H1 (cell line): ENCODE measurements around the gene ST6GALNAC3. TPM values are rescaled to one million over a fixed set of nuclear protein-coding genes. Genes with fewer than 3 reads are reported as not detected.

Experiments used
- CTCF ChIA-PET: fragments of 300-600 bp; sonication (Branson Sonifier 250); formaldehyde crosslinking; loops from one replicate; lab custom pipeline; 2021; ENCODE audit not compliant: partially characterized antibody; lab: Charles Lee
- POLR2A ChIA-PET: fragments of 300-600 bp; sonication (Branson Sonifier 250); formaldehyde crosslinking; loops from one replicate; lab custom pipeline; 2021; ENCODE audit warnings: inconsistent platforms; ENCODE audit not compliant: partially characterized antibody; lab: Charles Lee
- DNase-seq, 2 experiments: peaks; one replicate each; pipeline versions ENCODE4 v3.0.0 to v3.0.0-alpha.2; 2010 to 2022; ENCODE audit warnings: low spot score in 2 of 2, low read depth in 1 of 2, mixed read lengths in 1 of 2
- FAIRE-seq: peaks from 2 replicates; lab custom pipeline; 2011; peaks lifted over from hg19 to GRCh38; lab: Jason Lieb, UNC
- H2AFZ ChIP-seq: 2 replicates; pipeline ENCODE4 v1.8.1; 2012; ENCODE audit warnings: low read length, inconsistent platforms
- H2AK5ac ChIP-seq: 2 replicates; pipeline ENCODE4 v1.6.1; 2013; ENCODE audit warnings: low read depth, low read length
- H2BK120ac ChIP-seq: replicated peaks from 2 replicates; pipeline ENCODE3; 2013; ENCODE audit warnings: low read depth, low read length, inconsistent platforms
- H2BK12ac ChIP-seq: 2 replicates; pipeline ENCODE4 v1.6.1; 2013; ENCODE audit warnings: low read depth, low read length
- H2BK15ac ChIP-seq: 2 replicates; pipeline ENCODE4 v1.6.1; 2013; ENCODE audit warnings: low read length
- H2BK20ac ChIP-seq: 2 replicates; pipeline ENCODE4 v1.6.1; 2013; ENCODE audit warnings: low read length
- H2BK5ac ChIP-seq: 2 replicates; pipeline ENCODE4 v1.6.1; 2013; ENCODE audit warnings: low read depth, low read length
- H3K14ac ChIP-seq: 2 replicates; pipeline ENCODE4 v1.6.1; 2013; ENCODE audit warnings: inconsistent platforms; ENCODE audit not compliant: insufficient read length
- H3K18ac ChIP-seq: 2 replicates; pipeline ENCODE4 v1.6.1; 2013; ENCODE audit warnings: low read length; ENCODE audit errors: extremely low read depth
- H3K23ac ChIP-seq: 2 replicates; pipeline ENCODE4 v1.6.1; 2013; ENCODE audit warnings: inconsistent platforms; ENCODE audit not compliant: insufficient read length
- H3K23me2 ChIP-seq: 2 replicates; pipeline ENCODE4 v1.6.1; 2013; ENCODE audit warnings: low read depth, low read length
- H3K27ac ChIP-seq: 2 replicates; pipeline ENCODE4 v1.6.1; 2011; ENCODE audit warnings: low read depth, low read length, inconsistent platforms
- H3K27me3 ChIP-seq, 4 experiments: replicated peaks in 1 of 4; 1 replicate in 1 of 4; 2 replicates in 3 of 4; pipeline versions ENCODE4 v1.6.1 to v1.8.1; 2011 to 2013; ENCODE audit warnings: low read length in 3 of 4, mild to moderate bottlenecking in 3 of 4, inconsistent platforms in 2 of 4, mixed read lengths in 2 of 4, moderate library complexity in 1 of 4; ENCODE audit not compliant: control insufficient read depth in 3 of 4, insufficient read depth in 3 of 4; ENCODE audit errors: extremely low read depth in 1 of 4
- H3K36me3 ChIP-seq, 4 experiments: 2 replicates each; pipeline versions ENCODE4 v1.6.1 to v1.8.1; 2011 to 2013; ENCODE audit warnings: mild to moderate bottlenecking in 4 of 4, low read length in 3 of 4, moderate library complexity in 2 of 4, control low read depth in 1 of 4, inconsistent platforms in 1 of 4; ENCODE audit not compliant: insufficient read depth in 4 of 4, control insufficient read depth in 2 of 4
- H3K4ac ChIP-seq: replicated peaks from 2 replicates; pipeline ENCODE3; 2013; ENCODE audit warnings: low read length, low read depth, mixed read lengths, inconsistent platforms; ENCODE audit not compliant: insufficient read length
- H3K4me1 ChIP-seq, 4 experiments: replicated peaks in 1 of 4; 1 replicate in 1 of 4; 2 replicates in 3 of 4; pipeline versions ENCODE4 v1.6.1 to v1.8.1; 2011 to 2013; ENCODE audit warnings: low read length in 3 of 4, inconsistent platforms in 2 of 4, mixed read lengths in 1 of 4; ENCODE audit not compliant: insufficient read depth in 4 of 4, control insufficient read depth in 3 of 4
- H3K4me2 ChIP-seq, 2 experiments: 2 replicates each; pipeline versions ENCODE4 v1.6.1 to v1.8.1; 2011 to 2013; ENCODE audit warnings: low read depth in 2 of 2, low read length in 2 of 2, control low read depth in 1 of 2, inconsistent platforms in 1 of 2, mild to moderate bottlenecking in 1 of 2; ENCODE audit not compliant: insufficient read depth in 1 of 2
- H3K4me3 ChIP-seq, 4 experiments: fragments of 200-600, 300-600 bp in 1 of 4; sonication (generic), shearing (Covaris generic), sonication (Bioruptor Twin) in 1 of 4; 2 replicates each; pipeline versions ENCODE4 v1.5.1 to v1.8.1; 2011 to 2016; ENCODE audit warnings: low read length in 4 of 4, low read depth in 3 of 4, control low read depth in 2 of 4, inconsistent platforms in 2 of 4, mild to moderate bottlenecking in 2 of 4, mixed read lengths in 1 of 4, moderate library complexity in 1 of 4; ENCODE audit not compliant: insufficient read depth in 2 of 4; ENCODE audit errors: extremely low read depth in 1 of 4
- H3K56ac ChIP-seq: replicated peaks from 2 replicates; pipeline ENCODE3; 2013; ENCODE audit warnings: low read depth, mild to moderate bottlenecking, mixed read lengths, low read length, inconsistent platforms; ENCODE audit not compliant: insufficient read length
- H3K79me1 ChIP-seq: 2 replicates; pipeline ENCODE4 v1.6.1; 2013; ENCODE audit warnings: low read depth, low read length, control low read depth
- H3K79me2 ChIP-seq, 2 experiments: 2 replicates each; pipeline versions ENCODE4 v1.6.1 to v1.8.1; 2012 to 2013; ENCODE audit warnings: low read length in 2 of 2, mild to moderate bottlenecking in 2 of 2, inconsistent platforms in 1 of 2; ENCODE audit not compliant: insufficient read depth in 2 of 2, control insufficient read depth in 1 of 2
- H3K9ac ChIP-seq, 4 experiments: replicated peaks in 1 of 4; 1 replicate in 1 of 4; 2 replicates in 3 of 4; pipeline versions ENCODE4 v1.6.1 to v1.8.1; 2011 to 2013; ENCODE audit warnings: low read depth in 3 of 4, low read length in 3 of 4, control low read depth in 2 of 4, mild to moderate bottlenecking in 2 of 4, moderate library complexity in 2 of 4, inconsistent platforms in 1 of 4; ENCODE audit errors: extremely low read depth in 1 of 4
- H3K9me3 ChIP-seq, 2 experiments: 2 replicates each; pipeline versions ENCODE4 v1.6.1 to v1.8.1; 2012 to 2013; ENCODE audit warnings: mild to moderate bottlenecking in 2 of 2, moderate library complexity in 2 of 2, control low read depth in 1 of 2, inconsistent platforms in 1 of 2, low read depth in 1 of 2, low read length in 1 of 2, mixed read lengths in 1 of 2; ENCODE audit not compliant: insufficient read depth in 2 of 2
- H4K20me1 ChIP-seq, 2 experiments: replicated peaks in 1 of 2; 2 replicates each; pipeline versions ENCODE3 to v1.8.1; 2011 to 2013; ENCODE audit warnings: inconsistent platforms in 2 of 2, low read length in 2 of 2, mild to moderate bottlenecking in 1 of 2; ENCODE audit not compliant: insufficient read depth in 2 of 2, control insufficient read depth in 1 of 2
- H4K5ac ChIP-seq: 2 replicates; pipeline ENCODE4 v1.6.1; 2013; ENCODE audit warnings: low read length, low read depth, mixed read lengths, inconsistent platforms; ENCODE audit not compliant: insufficient read length
- H4K8ac ChIP-seq: 2 replicates; pipeline ENCODE4 v1.8.0; 2013; ENCODE audit warnings: mild to moderate bottlenecking, moderate library complexity, low read length, inconsistent platforms; ENCODE audit not compliant: insufficient read depth; ENCODE audit errors: extremely low read depth
- H4K91ac ChIP-seq: replicated peaks from 2 replicates; pipeline ENCODE3; 2013; ENCODE audit warnings: low read length, mixed read lengths, inconsistent platforms; ENCODE audit not compliant: insufficient read length
- ATF2 ChIP-seq: IDR thresholded peaks from 2 replicates; pipeline ENCODE4 v1.6.1; 2012; ENCODE audit warnings: low read length, inconsistent platforms
- ATF3 ChIP-seq: IDR thresholded peaks from 2 replicates; pipeline ENCODE4 v1.6.1; 2011; ENCODE audit warnings: low read depth, mild to moderate bottlenecking, low read length; ENCODE audit not compliant: insufficient read depth
- BACH1 ChIP-seq: IDR thresholded peaks from 2 replicates; pipeline ENCODE4 v1.6.1; 2012; ENCODE audit warnings: low read length, improper control_type of control experiment
- BCL11A ChIP-seq, 2 experiments: IDR thresholded peaks; one replicate each; pipeline ENCODE4 v1.6.1; 2011; ENCODE audit warnings: low read depth in 2 of 2, low read length in 2 of 2, mild to moderate bottlenecking in 2 of 2
- BRCA1 ChIP-seq: IDR thresholded peaks from 2 replicates; pipeline ENCODE4 v1.6.1; 2012; ENCODE audit warnings: low read depth, low read length, improper control_type of control experiment
- EZH2 ChIP-seq: fragments of 200-600 bp; sonication (generic); IDR thresholded peaks from 2 replicates; pipeline ENCODE4 v1.7.1; 2012; ENCODE audit warnings: low read depth, mild to moderate bottlenecking, moderate library complexity, low read length, inconsistent platforms; ENCODE audit not compliant: severe bottlenecking
- HDAC6 ChIP-seq: IDR thresholded peaks from one replicate; pipeline ENCODE4 v1.7.1; 2012; ENCODE audit warnings: low read depth, mild to moderate bottlenecking, inconsistent platforms, low read length, moderate library complexity
- JUND ChIP-seq: IDR thresholded peaks from 2 replicates; pipeline ENCODE4 v1.6.1; 2011; ENCODE audit warnings: mild to moderate bottlenecking, improper control_type of control experiment, low read length
- POLR2A ChIP-seq, 2 experiments: IDR thresholded peaks; 1 replicate in 1 of 2; 2 replicates in 1 of 2; pipeline ENCODE4 v1.6.1; 2011; ENCODE audit warnings: low read depth in 2 of 2, low read length in 2 of 2, mild to moderate bottlenecking in 2 of 2; ENCODE audit errors: control extremely low read depth in 1 of 2
- RFX5 ChIP-seq: IDR thresholded peaks from 2 replicates; pipeline ENCODE4 v1.6.1; 2011; ENCODE audit warnings: low read depth, low read length, improper control_type of control experiment, borderline replicate concordance
- SP2 ChIP-seq: IDR thresholded peaks from 2 replicates; pipeline ENCODE4 v1.6.1; 2012; ENCODE audit warnings: mild to moderate bottlenecking, low read length, inconsistent platforms
- TAF7 ChIP-seq: optimal IDR thresholded peaks from 2 replicates; pipeline ENCODE3; 2011; ENCODE audit warnings: low read depth, mild to moderate bottlenecking, inconsistent platforms, low read length, moderate library complexity, borderline replicate concordance
- WGBS, 2 experiments: shearing (Covaris generic) in 1 of 2; methylation state at CpG; one replicate each; pipeline versions ENCODE4 v1.1.6 to v1.1.7; 2013 to 2015; ENCODE audit warnings: low lambda C conversion rate in 2 of 2, mixed read lengths in 2 of 2, inconsistent platforms in 1 of 2, low coverage in 1 of 2, missing lambda C conversion rate in 1 of 2; ENCODE audit not compliant: insufficient replicate concordance in 2 of 2, insufficient coverage in 1 of 2, insufficient read length in 1 of 2; ENCODE audit errors: extremely low coverage in 1 of 2, missing lambda C conversion rate in 1 of 2; 5-methylcytosine and 5-hydroxymethylcytosine counted together
- polyA plus RNA-seq, 7 experiments: library from polyadenylated mRNA; depleted of rRNA in 3 of 7; stranded (reverse) in 5 of 7; unstranded in 2 of 7; fragments of >200 nt in 5 of 7; fragments of 200-250 nt in 2 of 7; gene quantifications; 1 replicate in 5 of 7; 2 replicates in 1 of 7; 4 replicates in 1 of 7; pipeline versions ENCODE4 v1.2.1 to v1.2.3, GENCODE V29; 2011 to 2013; ENCODE audit warnings: missing spikeins in 2 of 7, mixed read lengths in 2 of 7
- total RNA-seq: library from RNA; stranded (reverse); fragmentation: NEBNext Ultra II Directional; extraction: Animal tissue kit (Norgen Biotek cat#: 25700); gene quantifications from 2 replicates; pipeline ENCODE4 v1.2.1, GENCODE V29; 2021

The ST6GALNAC3 gene
- total and polyA plus RNA-seq, 2 of the 8 experiments (the other 6 are each of a cell fraction or from before 2014, with no cell fraction given): 4.9 to 19.0 TPM

- Histone ChIP-seq H3K18ac (no peak overlapping the region), H3K4me3 (no peak overlapping the region), H4K91ac (no peak overlapping the region), H4K5ac (no peak overlapping the region), H2AFZ (no peak overlapping the region), H3K4me1 (peaks cover 0 to 3% (median 1%) of the 10 kb centered on the region in 4 experiments; a peak in 3 of 7 replicates), H2BK120ac (no peak overlapping the region), H3K9ac (no peak overlapping the region), H4K8ac (no peak overlapping the region), H2BK5ac (no peak overlapping the region), H3K9me3 (no peaks in the 10 kb centered on the region), H3K23ac (no peak overlapping the region), H3K23me2 (no peaks in the 10 kb centered on the region), H3K27ac (no peak overlapping the region), H3K36me3 (no peaks in the 10 kb centered on the region), H3K14ac (no peak overlapping the region), H2BK20ac (no peak overlapping the region), H3K4me2 (no peak overlapping the region), H3K79me1 (0 out of 2 replicates have a peak, but pooled peaks cover 3% of the 10 kb centered on the region), H3K27me3 (no peaks in the 10 kb centered on the region), H2BK12ac (no peak overlapping the region), H2BK15ac (no peak overlapping the region), H3K79me2 (peaks cover 2 to 33% of the 10 kb centered on the region in 2 experiments), H4K20me1 (peaks cover 0 to 1% of the 10 kb centered on the region in 2 experiments), H2AK5ac (no peak overlapping the region), H3K4ac (no peak overlapping the region), H3K56ac (no peak overlapping the region)
- no peak for FAIRE-seq
- no peak for DNase-seq
- CTCF ChIA-PET: interaction anchor here (1.2 to 2.0 kb wide), 3 partner anchors 11 to 198 kb away, joined by 3 to 8 read pairs (median 3); no protein-coding TSS in a partner anchor
- WGBS, 2 experiments: 100% methylated on average over 1 of the region's 1 CpG; no CpG with 5 or more reads in 1 of the 2 experiments
- POLR2A ChIA-PET: interaction anchor here (0.8 kb wide), 1 partner anchor 18 kb away, joined by 3 read pairs; no protein-coding TSS in a partner anchor
- TF ChIP-seq ATF3 (no peak), SP2 (no peak), POLR2A (IDR thresholded peaks at IDR 0.05; ENCODE audit: control extremely low read depth in 1 of 2, low read depth in 2 of 2, low read length in 2 of 2) (no peak), TAF7 (no peak), BACH1 (no peak), HDAC6 (no peak), ATF2 (no peak), JUND (no peak), EZH2 (no peak), RFX5 (no peak), BCL11A (IDR thresholded peaks at IDR 0.05; ENCODE audit: low read depth in 2 of 2, low read length in 2 of 2) (no peak), BRCA1 (no peak)
Measured at GRCh38 chr1:76106719-76107235, 32.2 kb downstream of the ST6GALNAC3 start.
